ENCODE measurements around the gene PRSS53.

GRCh38 chr16:31120129-31120528 lies 31.4 kb upstream of the PRSS53 start:
- TF ChIP-seq, protein P1, sequence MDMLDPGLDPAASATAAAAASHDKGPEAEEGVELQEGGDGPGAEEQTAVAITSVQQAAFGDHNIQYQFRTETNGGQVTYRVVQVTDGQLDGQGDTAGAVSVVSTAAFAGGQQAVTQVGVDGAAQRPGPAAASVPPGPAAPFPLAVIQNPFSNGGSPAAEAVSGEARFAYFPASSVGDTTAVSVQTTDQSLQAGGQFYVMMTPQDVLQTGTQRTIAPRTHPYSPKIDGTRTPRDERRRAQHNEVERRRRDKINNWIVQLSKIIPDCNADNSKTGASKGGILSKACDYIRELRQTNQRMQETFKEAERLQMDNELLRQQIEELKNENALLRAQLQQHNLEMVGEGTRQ (IDR thresholded peaks at IDR 0.05; ENCODE audit: borderline replicate concordance, low read depth, low read length): no peak
- no peak for TF ChIP-seq FOXM1 (IDR thresholded peaks at IDR 0.05; ENCODE audit: low read depth, low read length)
- TF ChIP-seq CTCF (IDR thresholded peaks at IDR 0.05 in 2 of 3, conservative IDR thresholded peaks at IDR 0.05 in 1 of 3; ENCODE audit: control insufficient read depth in 2 of 3, extremely low read depth in 1 of 3, insufficient read depth in 1 of 3, low read depth in 3 of 3, low read length in 3 of 3): no peak
- no peak for TF ChIP-seq CEBPB (IDR thresholded peaks at IDR 0.05; ENCODE audit: borderline replicate concordance in 1 of 2, low read depth in 2 of 2, low read length in 2 of 2)
- TF ChIP-seq MEF2B (IDR thresholded peaks at IDR 0.05; ENCODE audit: partially characterized antibody, poor library complexity, severe bottlenecking): no peak
- TF ChIP-seq JUNB (IDR thresholded peaks at IDR 0.05): no peak
- TF ChIP-seq TAF1 (IDR thresholded peaks at IDR 0.05; ENCODE audit: borderline replicate concordance, low read depth, low read length): no peak
- no peak for TF ChIP-seq MXI1 (IDR thresholded peaks at IDR 0.05; ENCODE audit: low read depth, low read length)
- TF ChIP-seq NKRF (conservative IDR thresholded peaks at IDR 0.05): no peak
- TF ChIP-seq EP300 (IDR thresholded peaks at IDR 0.05; ENCODE audit: borderline replicate concordance in 1 of 2, control insufficient read depth in 1 of 2, low read depth in 2 of 2, low read length in 2 of 2): no peak

Data from GM12878 (cell line).